DMS 273 (cell line): ENCODE measurements around the gene TBC1D25.
A peak's percentile ranks its signal among the peaks of the same experiment; 100 is the strongest.

Experiments used
- DNase-seq: peaks from one replicate; lab custom pipeline; 2025; ENCODE audit not compliant: unreplicated experiment; lab: John Stamatoyannopoulos, UW

TBC1D25 gene

GRCh38 chrX:48559636-48560035, 20.1 kb downstream of the TBC1D25 start:
- no peak for DNase-seq

DNA sequence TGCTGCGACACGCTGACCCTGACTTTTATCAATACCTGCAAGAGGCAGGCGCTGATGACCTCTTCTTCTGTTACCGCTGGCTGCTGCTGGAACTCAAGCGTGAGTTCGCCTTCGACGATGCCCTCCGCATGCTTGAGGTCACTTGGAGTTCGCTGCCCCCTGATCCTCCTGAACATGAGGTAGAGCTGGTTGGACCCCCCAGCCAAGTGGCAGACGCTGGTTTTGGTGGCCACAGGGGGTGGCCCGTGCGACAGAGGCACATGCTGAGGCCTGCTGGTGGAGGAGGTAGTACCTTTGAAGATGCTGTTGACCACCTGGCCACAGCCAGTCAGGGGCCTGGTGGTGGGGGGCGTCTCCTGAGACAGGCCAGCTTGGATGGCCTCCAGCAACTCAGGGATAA, 20.5 kb downstream of the TBC1D25 start:
- no peak for DNase-seq

GRCh38 chrX:48560681-48561080, 21.2 kb downstream of the TBC1D25 start:
- no peak for DNase-seq

DNA sequence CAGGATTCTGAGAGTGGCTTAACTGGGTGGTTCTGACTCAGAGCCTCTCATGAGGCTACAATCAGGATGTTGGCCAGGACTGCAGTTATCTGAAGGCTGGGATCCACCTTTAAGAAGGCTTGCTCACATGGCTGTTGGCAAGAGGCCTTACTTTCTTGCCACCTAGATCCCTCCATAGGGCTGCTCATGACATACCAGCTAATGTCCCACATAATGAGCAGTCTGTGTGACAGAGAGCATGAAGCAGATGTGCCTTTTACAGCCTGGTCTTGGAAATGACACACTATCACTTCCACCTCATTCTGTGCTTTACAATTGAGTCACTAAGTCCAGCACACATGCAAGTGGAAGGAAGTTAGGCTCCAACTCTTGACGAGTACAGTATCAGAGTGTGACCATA, 30.4 kb downstream of the TBC1D25 start:
- no peak for DNase-seq

GRCh38 chrX:48573690-48574269, 34.3 kb downstream of the TBC1D25 start:
- peak; percentile 80 for DNase-seq

GRCh38 chrX:48574270-48575266, 35.1 kb downstream of the TBC1D25 start, which contains the start of gene RBM3:
Gene RBM3 (plus strand): TSS chrX:48574484. CDS start chrX:48575181, 697 bp downstream.
- DNase-seq = peak; percentile 97

DNA sequence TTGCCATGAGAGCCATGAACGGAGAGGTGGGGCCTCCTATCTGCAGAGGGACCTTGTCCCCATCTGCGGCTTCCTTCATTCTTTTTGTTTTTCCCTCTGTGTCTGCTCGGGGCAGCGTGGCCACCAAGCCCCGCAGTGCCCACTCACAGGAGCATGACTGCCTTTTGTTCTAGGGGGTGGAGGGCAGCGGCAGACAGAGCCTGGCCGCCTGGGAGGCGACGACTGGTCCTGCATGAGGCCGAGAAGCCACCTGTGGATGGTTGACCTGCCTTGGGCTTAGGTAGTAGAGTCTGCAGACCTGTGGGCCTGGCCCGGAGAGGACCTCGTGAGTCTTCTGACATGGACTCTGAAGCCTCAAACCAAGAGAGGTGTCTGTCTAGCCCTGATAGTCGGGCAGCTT, 36.1 kb downstream of the TBC1D25 start:
- DNase-seq = no peak

GRCh38 chrX:48576108-48576507, 36.6 kb downstream of the TBC1D25 start:
- no peak for DNase-seq

DNA sequence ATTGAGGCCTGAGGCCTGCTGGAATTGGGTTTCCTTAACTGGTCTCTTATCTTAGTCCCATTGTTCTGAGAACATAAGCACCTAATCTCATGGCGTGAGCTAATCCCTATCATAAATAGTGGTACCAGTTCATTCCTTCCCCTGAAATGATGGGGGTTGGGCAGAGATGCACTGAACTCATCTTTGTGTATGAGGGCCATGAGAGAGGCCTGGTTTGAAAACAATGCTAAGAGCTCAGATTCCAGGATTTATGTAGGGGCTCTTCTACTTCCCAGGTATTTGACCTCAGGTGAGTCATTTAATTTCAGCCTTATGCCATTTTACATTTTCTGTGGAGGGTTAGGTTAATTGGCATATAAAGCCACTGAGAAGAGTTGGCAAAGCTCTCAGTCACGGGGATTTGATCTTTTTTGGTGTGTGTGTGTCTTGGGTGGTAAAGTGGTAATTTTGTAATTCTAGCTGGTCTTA, 39.2 kb downstream of the TBC1D25 start:
- DNase-seq = peak; percentile 43

DNA sequence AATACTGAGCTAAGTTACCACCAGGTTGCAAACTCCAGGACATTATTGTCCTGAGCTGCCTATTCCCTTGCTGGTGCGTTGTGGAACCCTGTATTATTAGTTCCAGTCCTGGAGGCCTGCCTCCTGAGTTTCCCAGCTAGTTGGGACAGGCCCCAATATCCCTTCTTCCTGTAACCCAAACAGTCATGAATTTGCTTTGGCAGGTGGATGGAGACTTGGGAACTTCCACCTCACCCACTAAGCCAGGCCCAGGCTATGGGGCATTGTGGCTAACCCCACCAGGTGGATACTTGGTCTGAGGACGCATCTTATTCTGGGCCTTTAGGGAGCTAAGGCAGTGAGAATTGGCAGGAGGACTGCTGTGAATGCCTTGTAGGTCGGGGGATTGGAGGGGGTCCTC, 39.7 kb downstream of the TBC1D25 start:
- peak; percentile 45 for DNase-seq

DNA sequence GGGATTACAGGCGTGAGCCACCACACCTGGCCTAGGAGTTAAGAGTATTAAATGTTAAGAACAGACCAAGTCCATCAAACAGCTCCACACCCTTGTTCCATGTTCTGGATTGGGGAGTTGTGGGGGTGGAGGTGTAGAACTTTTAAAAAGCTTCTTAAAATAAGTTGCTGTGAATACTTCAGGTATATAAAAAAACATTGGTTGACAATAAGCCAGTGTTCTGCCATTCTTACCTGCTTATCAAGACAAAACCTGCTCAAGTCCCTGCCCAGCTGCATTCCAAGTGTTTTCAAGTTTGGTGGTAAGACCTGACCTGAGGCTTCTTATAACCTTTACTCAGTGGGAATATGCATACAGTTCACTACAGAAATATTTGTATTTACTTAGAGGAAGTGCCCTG, 41.1 kb downstream of the TBC1D25 start:
- no peak for DNase-seq

- no peak for DNase-seq
These were observed 45.2 kb downstream of the TBC1D25 start for GRCh38 chrX:48584698-48585097.

GRCh38 chrX:48589482-48590162, 50.1 kb downstream of the TBC1D25 start:
- peak; percentile 66 for DNase-seq

DNA sequence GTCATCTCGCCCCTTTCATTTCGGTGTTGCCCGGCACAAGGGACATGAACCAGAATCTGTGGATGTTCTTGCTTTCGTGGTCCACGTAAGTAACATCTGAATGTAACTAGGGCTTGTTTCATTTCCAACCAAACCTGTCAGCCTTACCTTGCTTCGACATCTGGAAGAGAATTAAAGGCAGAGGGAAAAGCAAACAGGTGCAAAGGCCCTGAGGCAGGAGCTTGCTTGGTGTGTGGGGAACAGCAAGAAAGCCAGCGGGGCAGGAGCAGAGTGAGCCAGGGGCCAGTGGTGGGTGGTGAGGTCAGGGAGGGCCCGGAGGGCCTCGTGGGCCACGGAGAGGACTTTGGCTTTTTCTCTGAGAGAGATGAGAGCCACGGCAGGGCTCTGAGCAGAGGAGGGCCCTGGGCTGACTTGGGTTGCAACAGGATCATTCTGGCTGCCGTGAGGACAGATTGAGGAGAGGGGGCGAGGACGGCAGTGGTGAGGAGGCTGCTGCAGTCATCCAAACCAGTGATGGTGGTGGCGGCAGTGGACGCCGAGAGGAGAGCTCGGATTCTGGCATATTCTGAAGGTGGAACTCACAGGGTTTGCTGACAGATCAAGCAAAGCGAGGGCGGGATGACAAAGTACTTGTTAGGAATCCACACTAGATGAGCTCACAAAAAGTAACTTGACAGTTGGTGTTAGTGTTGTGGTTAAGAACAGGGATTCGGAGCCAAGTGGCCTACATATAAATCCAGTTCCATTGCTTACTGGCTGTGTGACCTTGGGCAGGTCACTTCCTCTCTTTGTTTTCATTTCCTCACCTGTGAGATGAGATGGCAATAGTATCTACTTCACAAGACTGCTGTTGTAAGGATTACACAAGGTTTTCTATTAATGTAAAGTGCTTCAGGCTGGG, 50.9 kb downstream of the TBC1D25 start:
- no peak for DNase-seq

DNA sequence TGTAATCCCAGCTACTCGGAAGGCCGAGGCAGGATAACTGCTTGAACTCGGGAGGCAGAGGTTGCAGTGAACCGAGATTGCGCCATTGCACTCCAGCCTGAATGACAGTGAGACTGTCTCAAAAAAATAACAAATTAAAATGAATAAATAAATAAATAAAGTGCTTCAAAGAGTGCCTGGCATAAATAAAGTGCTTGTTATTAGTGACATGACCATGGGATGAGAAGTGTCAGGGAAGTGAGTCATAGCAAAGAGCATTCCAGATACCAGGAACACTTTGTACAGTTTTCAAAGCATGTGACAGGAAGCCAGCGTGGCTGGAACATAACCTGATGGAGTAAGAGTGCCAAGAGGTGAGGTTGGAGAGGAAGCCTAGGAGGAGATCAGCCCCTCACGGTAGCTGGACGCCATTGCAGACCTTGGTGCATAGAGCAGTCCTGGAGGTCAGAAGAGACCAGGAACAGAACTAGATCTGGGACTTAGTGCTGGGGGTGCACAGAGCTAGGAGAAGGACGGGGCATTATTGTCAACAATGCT, 51.8 kb downstream of the TBC1D25 start:
- DNase-seq = no peak

DNA sequence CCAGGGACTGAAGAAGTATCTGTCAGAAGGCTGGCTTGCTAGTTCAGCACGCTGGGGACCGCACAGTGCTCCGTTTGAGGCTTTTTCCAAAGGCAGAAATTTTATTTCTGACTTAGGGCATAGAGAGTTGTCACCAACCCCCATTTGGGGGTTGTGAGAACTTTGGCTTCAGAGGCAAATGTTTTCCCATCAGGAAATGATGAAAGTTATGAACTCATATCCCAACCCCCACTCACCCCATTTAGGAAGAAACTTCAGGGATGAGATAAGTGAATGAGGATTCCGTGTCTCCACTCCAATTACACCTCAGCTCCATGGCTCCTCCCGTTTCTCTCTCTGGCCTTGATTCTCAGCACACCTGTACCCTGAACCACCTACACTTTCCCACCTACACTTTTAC, 53.5 kb downstream of the TBC1D25 start:
- no peak for DNase-seq

GRCh38 chrX:48595929-48596328, 56.4 kb downstream of the TBC1D25 start:
- DNase-seq = no peak

GRCh38 chrX:48597353-48598264, 58.1 kb downstream of the TBC1D25 start, which contains the start of gene WDR13:
Gene WDR13 (plus strand): TSS chrX:48597492. CDS start chrX:48597997, 505 bp downstream.
- peak; percentile 95 for DNase-seq

DNA sequence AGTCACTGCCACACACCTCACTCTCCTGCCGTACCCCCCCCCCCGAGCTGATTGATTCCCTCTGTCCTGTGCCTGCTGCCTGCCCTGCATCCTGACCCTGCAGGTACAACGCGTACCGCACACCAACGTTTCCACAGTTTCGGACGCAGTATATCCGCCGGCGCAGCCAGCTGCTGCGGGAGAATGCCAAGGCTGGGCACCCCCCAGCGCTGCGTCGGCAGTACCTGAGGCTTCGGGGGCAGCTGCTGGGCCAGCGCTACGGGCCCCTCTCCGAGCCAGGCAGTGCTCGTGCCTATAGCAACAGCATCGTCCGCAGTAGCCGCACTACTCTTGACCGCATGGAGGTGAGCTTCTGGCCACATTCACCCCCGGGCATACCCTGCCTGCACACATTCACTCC, 59.1 kb downstream of the TBC1D25 start:
- DNase-seq = no peak
